DMS53 (cell line): ENCODE results near the gene MUL1.
A peak's percentile ranks its signal among the peaks of the same experiment; 100 is the strongest.

ENCODE experiments used
- DNase-seq: peaks from one replicate; lab custom pipeline; 2025; lab: John Stamatoyannopoulos, UW

The MUL1 gene

DNA sequence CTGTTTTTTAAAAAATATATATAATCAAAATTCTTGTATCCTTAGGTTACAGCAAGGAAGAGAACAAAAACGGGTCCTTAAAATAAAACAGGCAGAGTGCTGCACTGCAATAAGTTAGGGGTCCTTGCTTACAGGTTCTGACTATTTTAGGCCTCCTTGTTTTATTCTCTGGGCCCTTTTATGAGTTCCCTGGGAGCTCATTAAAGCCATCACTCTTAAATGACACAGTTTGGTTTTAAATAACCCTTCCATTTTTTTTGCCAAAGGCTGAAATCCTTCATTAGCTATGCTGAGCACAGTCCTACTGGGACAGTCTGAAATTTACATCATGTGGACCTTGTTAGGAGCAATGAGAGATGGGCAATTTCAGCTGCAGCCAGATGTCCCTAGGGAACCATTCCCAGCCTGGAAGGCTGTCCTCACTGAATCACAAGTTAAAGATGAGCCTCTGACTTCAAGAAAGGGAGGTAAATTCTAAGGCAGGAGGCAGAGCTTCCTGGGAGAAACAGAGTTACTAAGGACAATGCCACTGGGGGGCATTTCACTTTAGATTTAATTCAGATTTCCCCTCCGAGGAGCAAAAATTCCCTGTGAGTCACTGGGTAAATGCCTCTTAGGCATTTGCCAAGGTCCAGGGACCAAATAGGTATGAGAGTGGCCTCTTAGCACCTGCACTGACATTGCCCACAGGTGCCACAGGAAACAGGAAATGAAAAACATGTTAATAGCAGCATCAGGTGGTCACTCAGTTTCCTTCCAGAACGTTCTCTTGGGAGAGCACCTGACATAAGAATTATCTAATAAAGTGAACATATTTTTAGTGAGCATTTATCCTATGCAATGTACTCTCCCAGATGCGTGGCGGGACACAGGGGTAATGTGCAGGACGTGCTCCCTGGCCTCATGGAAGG, 3.8 kb upstream of the MUL1 start:
- peak; percentile 48 for DNase-seq

DNA sequence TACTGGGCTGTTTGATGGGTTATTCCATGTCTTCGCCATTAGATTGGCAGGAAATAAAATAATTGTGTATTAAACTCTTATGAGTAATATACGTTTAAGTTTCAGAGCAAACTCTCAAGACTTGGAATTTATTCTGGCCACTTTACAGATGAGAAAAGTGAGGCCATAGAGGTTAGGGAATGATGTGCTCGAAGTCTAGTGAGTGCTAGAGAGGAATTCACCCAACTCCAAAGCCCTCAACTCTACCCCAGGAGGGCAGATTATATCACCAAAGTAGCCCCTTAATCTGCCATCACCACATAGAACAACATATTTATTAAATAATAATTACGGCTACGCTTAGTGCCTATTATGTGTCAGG, 440 bp upstream of the MUL1 start:
- no peak for DNase-seq

DNA sequence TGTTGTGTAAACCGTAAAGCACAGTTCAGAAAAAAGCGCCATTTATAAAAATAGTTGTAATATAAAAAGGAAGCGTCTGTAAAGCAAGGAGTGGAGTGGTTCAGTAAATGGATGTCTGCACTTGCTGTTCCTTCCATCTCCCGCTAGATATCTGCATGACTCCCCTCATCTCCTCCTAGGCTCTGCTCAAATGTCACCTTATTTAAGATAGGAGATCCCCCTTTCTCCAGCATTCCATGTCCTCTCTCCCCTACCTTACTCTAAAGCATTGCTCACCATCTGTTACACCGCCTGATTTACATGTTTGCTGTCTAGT, 745 bp downstream of the MUL1 start:
- DNase-seq: no peak

DNA sequence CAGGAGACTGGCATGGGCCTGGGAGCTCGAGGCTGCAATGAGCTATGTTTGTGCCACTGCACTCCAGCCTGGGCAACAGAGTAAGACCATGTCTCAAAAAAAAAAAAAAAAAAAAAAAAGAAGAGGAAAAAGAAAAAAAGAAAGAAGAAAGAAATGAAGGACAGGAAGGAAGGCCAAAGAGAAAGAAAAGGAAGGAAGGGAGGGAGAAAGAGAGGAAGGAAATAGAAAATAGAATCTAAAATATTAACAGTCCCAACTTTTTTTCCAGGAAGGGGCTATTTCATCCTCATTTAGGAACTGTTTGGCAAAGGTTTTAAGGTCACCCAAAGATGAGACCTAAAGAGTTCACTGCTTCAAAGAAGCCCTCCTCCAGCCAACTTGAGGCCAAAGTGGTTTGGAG, 2.5 kb downstream of the MUL1 start:
- DNase-seq: no peak

DNA sequence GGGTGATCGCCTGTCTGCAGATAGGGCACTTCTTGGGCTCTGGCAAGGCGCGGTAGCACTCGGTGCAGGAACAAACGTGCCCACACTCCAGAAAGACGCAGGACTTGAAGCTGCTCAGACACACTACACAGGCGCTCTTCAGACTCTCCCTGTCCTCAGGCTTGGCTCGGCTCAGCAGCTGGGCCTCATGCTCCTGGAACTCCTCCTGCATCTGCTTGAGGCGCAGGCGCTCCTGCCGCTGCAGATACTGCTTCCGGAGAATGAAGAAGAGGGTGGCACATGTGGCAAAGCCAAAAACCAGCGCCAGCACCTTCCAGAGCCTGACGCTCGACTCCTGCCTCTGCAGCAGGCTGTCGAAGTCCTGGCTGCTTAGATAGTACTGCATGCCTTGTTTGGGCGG, 7.2 kb downstream of the MUL1 start:
- no peak for DNase-seq

DNA sequence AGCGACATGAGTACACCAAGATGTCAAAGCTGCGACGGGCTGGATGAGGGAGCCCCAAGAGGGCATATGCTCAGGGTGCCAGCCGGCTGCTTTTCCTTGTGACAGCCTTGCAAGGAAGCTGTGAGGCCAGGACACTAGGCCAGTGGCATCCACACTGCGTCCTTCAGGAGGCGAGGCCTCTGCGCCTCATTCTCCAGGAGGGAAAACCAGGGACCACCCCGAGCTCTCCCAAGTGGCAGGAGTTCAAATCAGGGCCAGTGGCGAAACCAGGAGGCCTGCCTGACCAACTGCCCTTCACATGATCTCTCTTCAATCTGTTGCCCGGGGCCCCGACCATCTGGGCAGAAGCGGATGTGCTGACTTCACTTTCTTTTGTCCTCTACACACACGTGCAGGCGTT, 8.2 kb downstream of the MUL1 start:
- no peak for DNase-seq

DNA sequence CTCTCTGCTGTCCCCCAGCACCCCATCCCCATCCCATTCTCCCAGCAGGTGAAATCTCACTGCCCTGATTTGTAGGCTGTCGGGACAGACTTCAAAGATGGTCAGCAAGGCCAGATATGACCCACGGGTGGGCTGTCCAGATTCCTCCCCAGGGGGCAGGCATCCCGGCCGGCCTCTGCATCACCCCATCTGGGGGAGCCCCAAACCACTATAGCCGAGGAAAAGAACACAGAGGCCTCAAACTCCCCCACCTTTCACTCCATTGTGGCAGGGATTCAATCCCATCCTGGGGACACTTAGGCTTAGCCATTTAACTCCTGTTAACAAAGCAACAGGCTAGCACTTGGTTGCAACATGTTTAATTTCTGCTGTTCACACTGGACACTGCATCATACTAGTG, 8.8 kb downstream of the MUL1 start:
- no peak for DNase-seq

DNA sequence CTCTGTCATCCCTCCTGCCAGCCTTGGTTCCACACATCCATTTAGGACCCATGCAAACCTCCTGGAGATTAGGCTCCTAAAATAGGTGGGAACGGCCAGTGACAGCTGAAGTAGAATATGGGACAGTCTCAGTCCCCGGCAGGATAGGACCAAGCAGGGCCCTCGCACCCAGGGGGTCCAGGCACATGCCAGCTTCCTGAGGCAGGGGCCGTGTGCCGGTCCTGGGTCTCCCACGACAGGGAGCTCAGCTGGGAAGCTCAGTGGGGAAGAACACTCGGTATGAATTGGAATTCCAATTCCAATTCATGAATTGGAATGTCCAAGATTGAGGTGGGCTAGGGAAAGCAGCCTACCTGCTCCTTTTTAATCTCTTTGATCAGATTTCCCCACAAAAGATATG, 9.8 kb downstream of the MUL1 start:
- DNase-seq: no peak

DNA sequence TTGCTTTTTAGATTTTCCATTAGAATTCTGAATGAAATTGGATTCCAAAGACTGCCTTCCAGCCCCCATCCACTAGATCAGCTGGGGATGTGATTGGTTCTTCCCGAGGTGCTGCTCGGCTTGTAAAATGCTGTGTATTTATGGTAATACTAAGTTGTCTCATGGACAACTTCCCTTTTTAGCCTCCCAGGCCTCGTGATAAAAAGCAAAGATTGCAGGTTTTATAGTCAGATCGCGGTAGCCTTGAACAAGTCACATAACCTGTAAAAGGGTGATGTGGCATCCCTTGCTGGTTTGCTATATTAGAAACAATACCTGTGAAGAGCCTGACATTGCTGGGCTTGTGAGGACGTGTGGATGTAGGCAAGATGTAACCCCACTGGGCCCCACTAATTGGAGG, 10.4 kb downstream of the MUL1 start:
- DNase-seq: no peak

DNA sequence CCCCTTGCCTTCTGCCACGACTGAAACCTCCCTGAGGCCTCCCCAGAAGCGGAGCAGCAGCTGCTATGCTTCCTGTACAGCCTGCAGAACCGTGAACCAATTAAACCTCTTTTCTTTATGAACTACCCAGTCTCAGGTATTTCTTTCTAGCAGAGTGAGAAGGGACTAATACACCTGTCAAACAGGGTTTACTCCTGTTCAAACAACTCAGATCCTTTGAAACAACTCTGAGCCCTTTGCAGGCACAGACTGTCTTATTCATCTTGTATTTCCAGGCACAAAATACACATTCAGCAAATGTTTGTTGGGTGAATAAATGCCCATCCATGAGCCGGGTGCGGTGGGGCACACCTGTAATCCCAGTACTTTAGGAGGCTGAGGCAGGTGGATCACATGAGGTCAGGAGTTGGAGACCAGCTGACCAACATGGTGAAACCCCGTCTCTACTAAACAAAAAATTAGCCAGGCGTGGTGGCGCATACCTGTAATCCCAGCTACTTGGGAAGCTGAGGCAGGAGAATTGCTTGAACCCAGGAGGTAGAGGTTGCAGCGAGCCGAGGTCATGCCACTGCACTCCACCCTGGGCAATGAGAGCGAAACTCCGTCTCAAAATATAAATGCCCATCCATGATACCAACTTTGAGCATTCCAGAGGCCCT, 11.1 kb downstream of the MUL1 start:
- DNase-seq: peak; percentile 42

DNA sequence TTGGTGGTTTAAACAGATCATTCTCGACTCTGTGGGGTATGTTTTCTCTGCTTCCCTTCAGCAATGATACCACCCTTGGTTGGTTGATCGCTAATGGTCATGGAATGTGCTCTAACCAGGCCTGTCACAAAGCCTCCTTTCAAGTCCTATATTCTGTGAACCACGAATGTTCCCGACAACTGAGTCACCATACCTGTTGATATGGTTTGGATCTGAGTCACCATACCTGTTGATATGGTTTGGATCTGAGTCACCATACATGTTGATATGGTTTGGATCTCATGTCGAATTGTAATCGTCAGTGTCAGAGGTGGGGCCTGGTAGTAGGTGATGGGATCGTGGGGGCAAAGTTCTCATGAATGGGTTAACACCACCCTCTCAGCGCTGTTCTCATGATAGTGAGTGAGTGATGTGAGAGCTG, 11.7 kb downstream of the MUL1 start:
- DNase-seq: peak; percentile 66

DNA sequence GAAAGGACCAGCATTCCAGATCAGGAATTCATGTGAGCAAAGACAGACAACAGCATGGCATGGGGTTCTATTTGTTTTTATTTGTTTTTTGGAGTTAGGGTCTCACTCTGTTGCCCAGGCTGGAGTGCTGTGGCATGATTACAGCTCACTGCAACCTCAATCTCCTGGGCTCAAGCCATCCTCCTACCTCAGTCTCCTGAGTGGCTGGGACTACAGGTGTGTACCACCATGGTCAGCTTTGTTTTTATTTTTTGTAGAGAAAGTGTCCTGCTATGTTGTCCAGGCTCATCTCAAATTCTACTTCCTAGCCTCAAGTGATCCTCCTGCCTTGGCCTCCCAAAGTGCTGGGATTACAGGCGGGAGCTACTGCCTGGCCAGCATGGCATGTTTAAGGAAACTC, 12.3 kb downstream of the MUL1 start:
- no peak for DNase-seq

DNA sequence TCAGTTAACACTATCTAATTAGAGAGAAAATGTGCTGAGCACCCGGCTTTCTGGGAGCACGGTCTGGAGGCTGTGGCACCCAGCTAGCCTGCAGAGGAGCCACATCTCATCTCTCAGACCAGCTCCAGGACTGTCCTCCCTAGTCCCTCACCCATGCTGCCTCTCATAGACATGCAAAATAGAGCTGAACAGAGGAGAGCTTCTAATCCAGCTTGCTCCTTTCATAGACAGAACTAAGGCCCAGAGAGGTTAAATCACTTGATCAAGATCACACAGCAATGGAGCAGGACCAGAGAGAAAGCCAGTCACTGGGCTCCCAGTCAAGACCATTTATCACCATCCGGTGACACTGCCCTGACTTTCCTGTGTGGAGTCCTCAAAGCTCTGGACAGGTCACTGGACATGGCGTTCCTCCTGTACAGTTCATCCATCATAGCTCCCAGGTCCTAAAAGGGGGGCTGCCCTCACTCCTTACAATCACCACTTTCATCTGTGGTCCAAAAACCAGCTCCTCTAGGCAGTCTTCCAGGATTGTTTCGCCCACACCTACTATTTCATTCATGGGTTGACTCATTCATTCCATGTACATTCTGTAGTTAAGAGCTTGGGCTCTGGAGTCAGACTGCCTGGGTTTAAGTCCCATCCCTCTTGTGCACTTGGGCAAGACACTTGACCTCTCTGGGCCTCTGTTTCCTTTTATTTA, 13.2 kb downstream of the MUL1 start:
- DNase-seq: peak; percentile 43

DNA sequence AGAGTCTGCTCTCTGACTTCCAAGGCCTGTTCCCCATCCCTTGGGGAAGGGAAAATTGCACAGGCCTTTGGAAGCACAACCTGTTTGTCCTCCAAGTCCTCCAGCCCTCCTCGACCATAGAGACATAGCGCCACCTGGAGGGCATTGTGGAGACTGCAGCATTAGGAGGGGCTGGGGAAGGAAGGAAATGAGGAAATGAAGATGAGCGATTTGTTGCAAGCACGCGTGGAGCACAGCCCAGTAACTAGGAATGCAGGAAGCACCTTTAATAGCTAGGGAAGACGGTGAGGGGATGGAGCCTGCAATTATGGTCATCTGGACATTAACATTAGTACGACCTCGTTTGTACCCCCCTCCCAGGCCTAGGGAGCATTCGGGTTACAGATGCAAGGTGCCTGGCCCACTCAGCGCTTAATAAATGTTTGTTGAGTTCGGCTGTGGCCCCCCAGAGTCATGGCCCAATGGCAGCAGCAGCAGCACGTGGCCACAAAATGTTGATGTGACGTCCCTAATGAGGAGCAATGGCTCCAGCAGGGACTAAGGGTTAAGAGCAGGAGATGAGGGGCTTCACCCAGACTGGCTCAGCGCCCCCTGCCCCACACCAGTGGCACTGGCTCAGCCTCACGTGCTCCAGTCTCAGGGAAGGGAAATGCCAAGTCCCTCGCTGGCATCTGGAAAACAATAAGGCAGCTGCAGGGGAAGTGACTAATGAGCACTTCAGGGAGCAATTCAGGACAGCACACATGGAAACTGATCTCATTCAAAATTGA, 13.9 kb downstream of the MUL1 start:
- peak; percentile 95 for DNase-seq

DNA sequence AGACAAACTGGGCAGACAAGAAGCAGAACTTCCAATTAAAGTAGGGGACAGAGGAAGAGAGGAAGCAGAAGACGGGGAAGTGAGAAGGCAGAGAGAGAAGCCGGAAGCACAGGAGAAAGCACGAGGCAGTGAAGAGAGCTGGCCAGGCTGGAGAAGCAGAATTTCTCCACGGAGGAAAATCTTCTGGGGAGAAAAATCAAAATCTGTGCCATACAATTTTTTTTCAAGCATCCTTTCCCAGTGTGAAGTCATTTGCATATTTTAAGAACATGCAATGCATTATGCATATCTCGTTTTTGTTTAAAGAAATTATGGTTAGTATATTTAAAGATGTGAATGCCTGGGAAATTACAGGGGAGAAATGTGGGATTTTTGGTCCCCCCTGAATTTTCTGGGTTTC, 14.6 kb downstream of the MUL1 start:
- DNase-seq: no peak

DNA sequence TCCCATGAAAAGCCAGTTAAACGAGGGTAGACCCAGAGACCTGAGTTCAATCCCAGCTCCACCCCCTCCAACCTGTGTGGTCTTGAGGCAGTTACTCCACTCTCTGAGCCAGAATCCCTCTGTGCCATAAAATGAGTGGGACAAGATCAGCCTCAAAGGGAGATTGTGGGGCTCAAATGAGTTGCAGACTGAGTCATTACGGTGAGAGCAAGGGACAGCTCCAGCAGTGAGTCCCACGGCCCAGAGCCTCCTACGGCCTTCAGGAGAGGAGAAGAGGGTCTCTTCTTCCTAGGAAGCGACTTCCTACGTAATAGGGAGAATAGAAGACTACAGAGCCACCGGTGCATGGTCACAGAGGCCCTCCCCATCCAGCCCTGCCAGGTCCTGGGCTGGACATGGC, 15.2 kb downstream of the MUL1 start:
- DNase-seq: no peak

DNA sequence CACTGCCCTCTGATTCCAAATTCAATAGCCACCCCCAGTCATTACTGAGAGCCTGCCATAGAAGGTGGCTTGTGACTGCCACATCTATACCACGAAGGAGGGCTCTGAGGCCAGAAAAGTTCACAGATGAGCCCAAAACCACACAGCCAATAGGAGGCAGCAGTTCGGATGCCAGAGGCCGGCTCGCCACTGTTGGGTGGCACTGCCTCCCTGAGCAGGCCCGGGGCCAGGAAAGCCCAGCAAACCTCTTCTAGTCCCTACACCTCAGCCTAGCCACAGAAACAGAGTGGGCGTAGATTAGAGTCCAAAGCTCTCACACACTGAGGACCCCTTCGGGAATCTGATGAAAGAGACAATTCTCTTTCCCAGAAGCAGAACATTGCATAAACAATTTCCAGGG, 16.1 kb downstream of the MUL1 start:
- no peak for DNase-seq

DNA sequence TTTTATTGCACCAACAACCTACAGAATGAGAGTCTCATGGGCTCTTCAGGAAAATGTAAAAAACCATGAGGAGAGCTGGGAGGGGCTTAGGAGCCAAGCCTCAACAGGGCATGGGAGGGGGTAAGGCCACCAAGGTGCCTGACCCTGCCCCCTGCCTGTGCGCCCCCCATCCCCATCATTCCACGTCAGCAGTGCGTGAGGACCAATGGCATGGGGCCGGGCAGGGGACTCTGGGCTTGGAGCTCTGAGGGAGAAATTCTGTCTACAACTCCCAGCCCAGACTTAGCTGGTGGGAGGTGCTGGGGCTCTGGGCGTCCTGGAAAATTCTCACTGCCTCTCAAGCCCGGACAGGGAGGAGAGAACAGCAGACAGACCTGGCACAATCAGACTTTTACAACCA, 16.8 kb downstream of the MUL1 start:
- no peak for DNase-seq

DNA sequence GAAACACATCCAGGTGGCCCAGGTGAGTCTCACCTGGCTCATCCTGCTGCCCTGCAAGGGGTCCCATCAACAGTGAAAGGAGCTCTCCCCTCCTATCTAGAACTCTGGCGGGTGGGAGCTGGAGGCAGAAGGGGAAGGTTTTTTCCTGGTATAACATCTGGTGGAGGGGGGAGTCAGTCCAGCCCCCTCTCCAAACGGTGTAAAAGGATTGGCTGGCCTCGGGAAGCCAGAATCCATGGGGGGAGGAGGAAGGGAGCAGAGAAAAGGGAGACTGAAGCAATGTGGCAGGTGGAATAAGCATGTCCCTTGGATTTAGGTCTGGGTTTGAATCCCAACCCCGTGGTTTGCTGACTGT, 20.7 kb downstream of the MUL1 start:
- no peak for DNase-seq

DNA sequence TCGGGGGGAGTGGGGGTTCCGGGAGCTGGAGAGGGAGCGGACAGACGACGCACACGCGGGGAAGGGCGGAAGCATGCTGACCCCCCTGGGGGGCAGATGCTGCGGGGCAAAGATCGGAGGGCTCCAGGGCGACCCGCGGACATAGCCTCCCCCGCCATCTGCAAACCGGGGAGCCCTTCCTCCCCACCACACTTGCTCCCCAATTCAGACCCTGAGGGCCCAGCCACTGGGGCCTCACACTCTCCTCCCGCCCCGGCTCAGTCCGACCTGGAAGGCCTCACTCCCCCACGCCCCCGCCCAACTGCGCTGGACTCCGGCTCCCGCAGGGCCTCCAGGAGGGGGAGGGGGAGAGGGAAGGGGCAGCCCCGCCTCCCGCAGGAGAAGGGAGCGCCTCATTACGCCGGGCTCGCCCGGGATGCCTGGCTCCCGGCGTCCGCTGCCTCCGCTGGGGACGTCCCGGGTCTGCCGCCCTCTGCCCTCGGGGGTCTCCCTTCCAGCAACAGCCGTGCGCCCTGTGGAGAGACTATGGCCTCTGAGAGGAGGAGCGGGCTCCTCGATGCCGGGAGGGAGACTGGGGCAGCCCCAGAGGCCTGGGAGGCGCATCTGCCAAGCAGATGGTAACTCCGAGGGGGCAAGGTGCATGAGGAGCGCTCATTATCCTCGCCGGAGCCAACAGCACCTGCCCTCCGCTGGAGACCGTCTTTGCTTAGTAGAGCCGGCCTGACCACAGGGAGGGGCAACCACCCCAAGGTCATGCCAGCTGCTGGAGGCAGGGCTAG, 21.3 kb downstream of the MUL1 start:
- peak; percentile 98 for DNase-seq

DNA sequence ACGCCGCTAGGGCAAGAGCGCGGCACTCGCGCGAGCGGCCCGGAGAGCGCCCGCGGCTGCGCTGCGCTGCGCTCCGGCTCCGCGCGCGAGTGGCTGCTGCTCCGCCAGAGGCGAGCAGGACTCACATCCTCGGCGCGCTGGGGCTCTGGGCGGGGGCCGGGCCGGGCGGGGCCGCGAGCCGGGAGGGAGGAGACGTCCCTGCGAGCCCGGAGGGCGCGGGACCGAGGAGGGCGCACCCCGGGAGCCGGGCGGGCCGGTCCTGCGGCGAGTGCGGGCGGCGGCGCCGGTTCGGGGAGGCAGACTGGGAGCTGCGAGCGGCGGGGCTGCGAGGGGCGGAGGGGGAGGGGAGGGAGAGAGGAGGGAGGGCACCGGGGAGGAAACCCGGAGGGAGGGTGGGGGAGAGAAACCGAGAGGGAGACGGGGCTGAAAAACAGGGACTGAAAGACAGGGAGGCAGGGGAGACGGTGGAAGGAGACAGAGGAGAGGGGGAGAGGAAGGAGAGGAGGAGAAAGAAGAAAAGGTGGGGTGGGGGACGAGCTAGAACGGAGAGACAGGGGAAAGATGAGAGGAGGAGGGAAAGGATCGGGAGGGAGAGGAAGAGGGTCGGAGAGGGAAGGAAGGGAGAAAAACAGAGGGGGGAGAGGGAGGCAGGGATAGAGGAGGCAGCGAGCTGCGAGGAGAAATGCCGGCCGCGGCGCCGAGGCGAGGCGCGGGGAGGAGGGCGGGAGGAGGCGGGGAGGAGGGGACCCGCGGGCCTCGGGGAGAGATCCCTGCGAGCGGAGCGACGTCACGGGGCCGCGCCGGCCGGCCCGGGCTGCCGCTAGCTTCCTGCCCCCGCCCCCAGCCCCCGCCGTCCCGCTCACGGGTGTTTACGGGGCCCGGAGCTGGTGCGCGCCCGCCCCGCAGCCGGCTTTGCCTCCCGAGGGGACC, 22.2 kb downstream of the MUL1 start, which contains the start of gene CAMK2N1:
CAMK2N1 (minus strand) TSS at position 684 of the 930 bp plus-strand sequence. CDS start 831 bp downstream, outside the sequence.
- peak; percentile 92 for DNase-seq
